Measurements from ENCODE around the gene ENHO. TPM values are rescaled to one million over a fixed set of nuclear protein-coding genes. Genes with fewer than 3 reads are reported as not detected.

The ENHO gene
- total and polyA plus RNA-seq, 2 experiments from 2014 or later = 1.5 to 9.4 TPM

DNA sequence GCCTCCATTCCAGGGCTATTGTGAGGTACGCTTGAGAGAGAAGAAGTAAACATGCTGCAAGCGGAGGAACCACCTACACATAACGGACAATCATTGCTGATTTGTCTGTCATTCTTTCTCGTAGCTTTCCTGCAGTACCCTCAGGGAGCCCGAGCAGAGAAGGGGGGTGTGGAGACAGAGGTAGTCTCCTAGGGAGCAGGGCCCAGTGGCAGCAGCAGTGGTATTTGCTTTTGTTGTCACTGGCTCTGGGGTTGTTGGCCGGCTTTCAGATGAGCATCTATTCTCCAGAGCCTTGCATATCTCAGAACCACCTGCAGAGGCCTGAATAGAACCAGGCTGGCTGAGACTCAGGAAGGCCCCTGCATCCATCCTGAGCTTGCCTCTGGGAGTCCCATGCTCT, 19.9 kb downstream of the ENHO start:
- H3K27ac ChIP-seq = no peak overlapping the region

GRCh38 chr9:34502471-34502870, 20.3 kb downstream of the ENHO start:
- H2AFZ ChIP-seq = no peak overlapping the region
- no peak for DNase-seq (ENCODE audit: low spot score)
- TF ChIP-seq EZH2phosphoT487 (IDR thresholded peaks at IDR 0.05; ENCODE audit: low read depth, severe bottlenecking, unreplicated experiment) = no peak
- TF ChIP-seq CTCF (IDR thresholded peaks at IDR 0.05; ENCODE audit: poor library complexity) = no peak
- TF ChIP-seq EZH2 (IDR thresholded peaks at IDR 0.05; ENCODE audit: borderline replicate concordance) = no peak
- peaks cover 13% of the 10 kb centered on the region for H3K27me3 ChIP-seq
- H3K9me3 ChIP-seq (ENCODE audit: low read depth) = no peaks in the 10 kb centered on the region
- H3K4me2 ChIP-seq = no peak overlapping the region
- no peaks in the 10 kb centered on the region for H4K20me1 ChIP-seq (ENCODE audit: insufficient read depth, poor library complexity, severe bottlenecking)
- H3K9me2 ChIP-seq (replicated peaks; ENCODE audit: insufficient read depth) = no peaks in the 10 kb centered on the region
- no peak overlapping the region for H3K4me3 ChIP-seq
- no peaks in the 10 kb centered on the region for H3K36me3 ChIP-seq (replicated peaks; ENCODE audit: insufficient read depth, low read depth)
- WGBS (ENCODE audit: low lambda C conversion rate, missing lambda C conversion rate) = 79% methylated on average over 10 of the region's 10 CpGs
- no peaks in the 10 kb centered on the region for H3K4me1 ChIP-seq (ENCODE audit: insufficient read depth)
- no peaks in the 10 kb centered on the region for H3K79me2 ChIP-seq
- no peak overlapping the region for H3K27ac ChIP-seq

More for the DNA sequence above, 19.9 kb downstream of the ENHO start:
- Histone ChIP-seq H3K27me3 (peaks cover 13% of the 10 kb centered on the region), H3K9me2 (replicated peaks; ENCODE audit: insufficient read depth) (no peaks in the 10 kb centered on the region), H3K4me1 (ENCODE audit: insufficient read depth) (no peaks in the 10 kb centered on the region), H4K20me1 (ENCODE audit: insufficient read depth, poor library complexity, severe bottlenecking) (no peaks in the 10 kb centered on the region), H3K4me3 (no peak overlapping the region), H3K36me3 (replicated peaks; ENCODE audit: insufficient read depth, low read depth) (no peaks in the 10 kb centered on the region), H3K9me3 (ENCODE audit: low read depth) (no peaks in the 10 kb centered on the region), H3K4me2 (no peak overlapping the region), H3K79me2 (no peaks in the 10 kb centered on the region), H2AFZ (no peak overlapping the region)
- no peak for DNase-seq (ENCODE audit: low spot score)
- TF ChIP-seq CTCF (IDR thresholded peaks at IDR 0.05; ENCODE audit: poor library complexity) = no peak
- TF ChIP-seq EZH2 (IDR thresholded peaks at IDR 0.05; ENCODE audit: borderline replicate concordance) = no peak
- no peak for TF ChIP-seq EZH2phosphoT487 (IDR thresholded peaks at IDR 0.05; ENCODE audit: low read depth, severe bottlenecking, unreplicated experiment)
- WGBS (ENCODE audit: low lambda C conversion rate, missing lambda C conversion rate) = 68% methylated on average over 6 of the region's 6 CpGs

- Histone ChIP-seq H3K4me2 (no peak overlapping the region), H3K36me3 (replicated peaks; ENCODE audit: insufficient read depth, low read depth) (no peaks in the 10 kb centered on the region), H3K79me2 (no peaks in the 10 kb centered on the region), H3K4me1 (ENCODE audit: insufficient read depth) (no peaks in the 10 kb centered on the region), H3K27ac (no peak overlapping the region), H3K9me2 (replicated peaks; ENCODE audit: insufficient read depth) (no peaks in the 10 kb centered on the region), H2AFZ (no peak overlapping the region), H3K4me3 (no peak overlapping the region), H3K9me3 (ENCODE audit: low read depth) (no peaks in the 10 kb centered on the region), H3K27me3 (peaks cover 13% of the 10 kb centered on the region), H4K20me1 (ENCODE audit: insufficient read depth, poor library complexity, severe bottlenecking) (no peaks in the 10 kb centered on the region)
- TF ChIP-seq CTCF (IDR thresholded peaks at IDR 0.05; ENCODE audit: poor library complexity) (peak; percentile 32), EZH2 (IDR thresholded peaks at IDR 0.05; ENCODE audit: borderline replicate concordance) (no peak)
- DNase-seq (ENCODE audit: low spot score) = peak; percentile 49
- WGBS (ENCODE audit: low lambda C conversion rate, missing lambda C conversion rate) = 42% methylated on average over 5 of the region's 5 CpGs
Measured at GRCh38 chr9:34501889-34502425, 20.8 kb downstream of the ENHO start.

- H3K4me1 ChIP-seq (ENCODE audit: insufficient read depth) = no peaks in the 10 kb centered on the region
- H3K27ac ChIP-seq = no peak overlapping the region
- 92% methylated on average over 1 of the region's 2 CpGs for WGBS (ENCODE audit: low lambda C conversion rate, missing lambda C conversion rate)
- H2AFZ ChIP-seq = no peak overlapping the region
- no peaks in the 10 kb centered on the region for H4K20me1 ChIP-seq (ENCODE audit: insufficient read depth, poor library complexity, severe bottlenecking)
- no peak for DNase-seq (ENCODE audit: low spot score)
- TF ChIP-seq EZH2phosphoT487 (IDR thresholded peaks at IDR 0.05; ENCODE audit: low read depth, severe bottlenecking, unreplicated experiment) (no peak), EZH2 (IDR thresholded peaks at IDR 0.05; ENCODE audit: borderline replicate concordance) (no peak), CTCF (IDR thresholded peaks at IDR 0.05; ENCODE audit: poor library complexity) (no peak)
- H3K4me3 ChIP-seq = no peak overlapping the region
- no peaks in the 10 kb centered on the region for H3K9me3 ChIP-seq (ENCODE audit: low read depth)
- peaks cover 13% of the 10 kb centered on the region for H3K27me3 ChIP-seq
- no peak overlapping the region for H3K4me2 ChIP-seq
- H3K79me2 ChIP-seq = no peaks in the 10 kb centered on the region
- H3K9me2 ChIP-seq (replicated peaks; ENCODE audit: insufficient read depth) = no peaks in the 10 kb centered on the region
- no peaks in the 10 kb centered on the region for H3K36me3 ChIP-seq (replicated peaks; ENCODE audit: insufficient read depth, low read depth)
Measured at GRCh38 chr9:34501372-34501771, 21.4 kb downstream of the ENHO start.
